Trophoblast cell (in vitro differentiated cells and primary cell): Measurements from ENCODE around the gene KTN1.

Source experiments
- DNase-seq, 2 donors: peaks; one replicate each; pipeline ENCODE4 v3.0.0-alpha.2; 2016
- H2AFZ ChIP-seq: 2 replicates; pipeline ENCODE4 v1.6.1; 2013; ENCODE audit warnings: low read length, moderate library complexity, mild to moderate bottlenecking; ENCODE audit not compliant: insufficient read depth, poor library complexity
- H2AK5ac ChIP-seq: 2 replicates; pipeline ENCODE4 v1.6.1; 2013; ENCODE audit warnings: mild to moderate bottlenecking, low read length
- H2BK120ac ChIP-seq: 2 replicates; pipeline ENCODE4 v1.6.1; 2013; ENCODE audit warnings: low read length, mild to moderate bottlenecking, moderate library complexity; ENCODE audit not compliant: insufficient read depth, poor library complexity
- H2BK12ac ChIP-seq: 2 replicates; pipeline ENCODE4 v1.6.1; 2013; ENCODE audit warnings: mild to moderate bottlenecking, low read length, moderate library complexity
- H2BK5ac ChIP-seq: 2 replicates; pipeline ENCODE4 v1.6.1; 2013; ENCODE audit warnings: low read length, low read depth, moderate library complexity, mild to moderate bottlenecking; ENCODE audit not compliant: poor library complexity
- H3K14ac ChIP-seq: 2 replicates; pipeline ENCODE4 v1.6.1; 2013; ENCODE audit warnings: mild to moderate bottlenecking, low read length
- H3K18ac ChIP-seq: 2 replicates; pipeline ENCODE4 v1.6.1; 2013; ENCODE audit warnings: mild to moderate bottlenecking, low read length
- H3K23ac ChIP-seq: 2 replicates; pipeline ENCODE4 v1.6.1; 2013; ENCODE audit warnings: low read length
- H3K27ac ChIP-seq: 2 replicates; pipeline ENCODE4 v1.5.1; 2013; ENCODE audit warnings: low read depth, mild to moderate bottlenecking, inconsistent platforms, low read length, moderate library complexity
- H3K27me3 ChIP-seq: 2 replicates; pipeline ENCODE4 v1.6.1; 2013; ENCODE audit warnings: inconsistent platforms, mild to moderate bottlenecking, low read length, moderate library complexity; ENCODE audit not compliant: insufficient read depth
- H3K36me3 ChIP-seq, 2 experiments: 1 replicate in 1 of 2; 2 replicates in 1 of 2; pipeline ENCODE4 v1.6.1; 2013; ENCODE audit warnings: low read length in 2 of 2, mild to moderate bottlenecking in 2 of 2, moderate library complexity in 1 of 2; ENCODE audit not compliant: insufficient read depth in 2 of 2, control insufficient read depth in 1 of 2
- H3K4ac ChIP-seq: 2 replicates; pipeline ENCODE4 v1.6.1; 2013; ENCODE audit warnings: low read depth, mild to moderate bottlenecking, low read length, moderate library complexity
- H3K4me1 ChIP-seq, 2 experiments: 1 replicate in 1 of 2; 2 replicates in 1 of 2; pipeline ENCODE4 v1.6.1; 2013; ENCODE audit warnings: low read length in 2 of 2, mild to moderate bottlenecking in 2 of 2, moderate library complexity in 1 of 2; ENCODE audit not compliant: insufficient read depth in 2 of 2, control insufficient read depth in 1 of 2
- H3K4me2 ChIP-seq: 2 replicates; pipeline ENCODE4 v1.6.1; 2013; ENCODE audit warnings: inconsistent platforms, mild to moderate bottlenecking, low read length, moderate library complexity
- H3K4me3 ChIP-seq: 2 replicates; pipeline ENCODE4 v1.5.1; 2013; ENCODE audit warnings: mild to moderate bottlenecking, low read depth, low read length, inconsistent platforms
- H3K79me1 ChIP-seq: one replicate; pipeline ENCODE4 v1.6.1; 2013; ENCODE audit warnings: low read length
- H3K79me2 ChIP-seq: 2 replicates; pipeline ENCODE4 v1.6.1; 2013; ENCODE audit warnings: low read length, mild to moderate bottlenecking; ENCODE audit not compliant: control insufficient read depth, insufficient read depth, poor library complexity
- H3K9ac ChIP-seq: 2 replicates; pipeline ENCODE4 v1.6.1; 2013; ENCODE audit warnings: mild to moderate bottlenecking, low read length
- H3K9me3 ChIP-seq: 2 replicates; pipeline ENCODE4 v1.6.1; 2013; ENCODE audit warnings: low read depth, mild to moderate bottlenecking, control low read depth, inconsistent platforms, low read length; ENCODE audit not compliant: insufficient read depth
- H4K12ac ChIP-seq: 2 replicates; pipeline ENCODE4 v1.6.1; 2013; ENCODE audit warnings: low read depth, mild to moderate bottlenecking, low read length, moderate library complexity
- H4K8ac ChIP-seq: 2 replicates; pipeline ENCODE4 v1.6.1; 2013; ENCODE audit warnings: low read depth, mild to moderate bottlenecking, low read length, moderate library complexity
- H4K91ac ChIP-seq: one replicate; pipeline ENCODE4 v1.6.1; 2013; ENCODE audit warnings: low read depth, mild to moderate bottlenecking, low read length, moderate library complexity
- WGBS: extraction: QIAGEN DNeasy Blood & Tissue Kit; methylation state at CpG from one replicate; pipeline ENCODE4 v1.1.7; 2013; ENCODE audit warnings: missing lambda C conversion rate; ENCODE audit not compliant: insufficient read length, insufficient coverage; ENCODE audit errors: extremely low coverage; 5-methylcytosine and 5-hydroxymethylcytosine counted together

KTN1 gene

DNA sequence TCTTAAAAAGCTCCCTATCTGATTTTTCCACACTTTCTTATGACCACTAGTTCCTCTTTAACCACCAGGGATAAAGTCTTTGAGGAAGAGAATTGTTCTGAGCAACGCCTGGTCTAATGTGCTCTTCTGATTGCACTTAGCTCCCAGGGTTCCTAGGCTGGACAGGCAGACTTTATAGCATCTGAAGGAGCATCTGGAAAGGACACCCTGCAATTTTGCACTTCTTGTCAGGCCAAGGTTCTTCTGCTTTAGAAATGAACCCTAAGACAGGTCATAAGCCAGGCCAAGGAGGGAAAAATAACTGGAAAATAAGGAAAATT is 126.3 kb downstream of the KTN1 start:
- Histone ChIP-seq H3K9me3 (no peaks in the 10 kb centered on the region), H3K4me1 (no peaks in the 10 kb centered on the region), H3K79me1 (no peaks in the 10 kb centered on the region), H3K27ac (no peak overlapping the region), H4K8ac (no peak overlapping the region), H2AFZ (no peak overlapping the region), H3K79me2 (no peaks in the 10 kb centered on the region), H3K36me3 (peaks cover 0 to 4% of the 10 kb centered on the region in 2 experiments), H3K4me2 (no peak overlapping the region), H3K14ac (no peak overlapping the region), H4K91ac (no peak overlapping the region), H3K27me3 (no peaks in the 10 kb centered on the region), H3K18ac (no peak overlapping the region), H3K9ac (no peak overlapping the region), H4K12ac (no peak overlapping the region), H2BK120ac (no peak overlapping the region), H3K4me3 (no peak overlapping the region), H3K4ac (no peak overlapping the region), H2BK5ac (no peak overlapping the region), H2AK5ac (no peak overlapping the region), H3K23ac (no peak overlapping the region), H2BK12ac (no peak overlapping the region)
- WGBS: no CpG with 5 or more reads among the region's 1 CpG
- no peak for DNase-seq

- Histone ChIP-seq H3K79me2 (no peaks in the 10 kb centered on the region), H2BK12ac (no peak overlapping the region), H3K4me2 (no peak overlapping the region), H3K9me3 (no peaks in the 10 kb centered on the region), H4K12ac (no peak overlapping the region), H3K79me1 (no peaks in the 10 kb centered on the region), H3K4ac (no peak overlapping the region), H3K4me3 (no peak overlapping the region), H3K18ac (no peak overlapping the region), H3K23ac (no peak overlapping the region), H3K27me3 (no peaks in the 10 kb centered on the region), H4K91ac (no peak overlapping the region), H3K36me3 (peaks cover 0 to 4% of the 10 kb centered on the region in 2 experiments), H2AK5ac (no peak overlapping the region), H2AFZ (no peak overlapping the region), H3K9ac (no peak overlapping the region), H4K8ac (no peak overlapping the region), H2BK5ac (no peak overlapping the region), H3K27ac (no peak overlapping the region), H3K4me1 (no peaks in the 10 kb centered on the region), H3K14ac (no peak overlapping the region), H2BK120ac (no peak overlapping the region)
- peak in 1 of 2 donors; percentile 10 for DNase-seq
- WGBS: no CpG with 5 or more reads among the region's 2 CpGs
Observed at GRCh38 chr14:55706893-55707292, 126.9 kb downstream of the KTN1 start.

- H3K79me2 ChIP-seq: no peaks in the 10 kb centered on the region
- H3K4me1 ChIP-seq: no peaks in the 10 kb centered on the region
- no peak overlapping the region for H3K14ac ChIP-seq
- no peak overlapping the region for H2BK120ac ChIP-seq
- no peak overlapping the region for H4K8ac ChIP-seq
- no peak overlapping the region for H3K9ac ChIP-seq
- peak in 1 of 2 donors; percentile 61 for DNase-seq
- no peak overlapping the region for H3K18ac ChIP-seq
- H4K12ac ChIP-seq: no peak overlapping the region
- no peaks in the 10 kb centered on the region for H3K79me1 ChIP-seq
- H3K9me3 ChIP-seq: no peaks in the 10 kb centered on the region
- no peak overlapping the region for H3K4ac ChIP-seq
- H4K91ac ChIP-seq: no peak overlapping the region
- no peak overlapping the region for H2AK5ac ChIP-seq
- no peak overlapping the region for H2BK5ac ChIP-seq
- H3K27me3 ChIP-seq: no peaks in the 10 kb centered on the region
- no peak overlapping the region for H2BK12ac ChIP-seq
- H3K23ac ChIP-seq: no peak overlapping the region
- no peak overlapping the region for H3K4me2 ChIP-seq
- H3K36me3 ChIP-seq: peaks cover 0 to 4% of the 10 kb centered on the region in 2 experiments
- H2AFZ ChIP-seq: no peak overlapping the region
- WGBS: no CpG with 5 or more reads among the region's 6 CpGs
- no peak overlapping the region for H3K27ac ChIP-seq
- H3K4me3 ChIP-seq: no peak overlapping the region
Observed at GRCh38 chr14:55707365-55707804, 127.4 kb downstream of the KTN1 start.

GRCh38 chr14:55710506-55711041 is 130.6 kb downstream of the KTN1 start:
- Histone ChIP-seq H3K4me2 (no peak overlapping the region), H4K91ac (no peak overlapping the region), H3K27me3 (no peaks in the 10 kb centered on the region), H3K4me3 (no peak overlapping the region), H2BK120ac (no peak overlapping the region), H3K23ac (no peak overlapping the region), H3K9ac (no peak overlapping the region), H3K79me1 (no peaks in the 10 kb centered on the region), H2BK5ac (no peak overlapping the region), H3K18ac (no peak overlapping the region), H3K27ac (no peak overlapping the region), H2AFZ (no peak overlapping the region), H2AK5ac (no peak overlapping the region), H3K14ac (no peak overlapping the region), H4K8ac (no peak overlapping the region), H3K79me2 (no peaks in the 10 kb centered on the region), H2BK12ac (no peak overlapping the region), H3K4me1 (peaks cover 0 to under 1% of the 10 kb centered on the region in 2 experiments), H3K9me3 (peaks cover 2% of the 10 kb centered on the region), H3K4ac (no peak overlapping the region), H4K12ac (no peak overlapping the region), H3K36me3 (peaks cover 0 to under 1% of the 10 kb centered on the region in 2 experiments)
- WGBS: no CpG with 5 or more reads among the region's 2 CpGs
- DNase-seq: no peak
